ENCODE results near the gene IGFBP5. TPM values are rescaled to one million over a fixed set of nuclear protein-coding genes. Genes with fewer than 3 reads are reported as not detected.

IGFBP5 gene
- total RNA-seq, 2 experiments from 2014 or later, result 0.08 to 0.14 TPM

DNA sequence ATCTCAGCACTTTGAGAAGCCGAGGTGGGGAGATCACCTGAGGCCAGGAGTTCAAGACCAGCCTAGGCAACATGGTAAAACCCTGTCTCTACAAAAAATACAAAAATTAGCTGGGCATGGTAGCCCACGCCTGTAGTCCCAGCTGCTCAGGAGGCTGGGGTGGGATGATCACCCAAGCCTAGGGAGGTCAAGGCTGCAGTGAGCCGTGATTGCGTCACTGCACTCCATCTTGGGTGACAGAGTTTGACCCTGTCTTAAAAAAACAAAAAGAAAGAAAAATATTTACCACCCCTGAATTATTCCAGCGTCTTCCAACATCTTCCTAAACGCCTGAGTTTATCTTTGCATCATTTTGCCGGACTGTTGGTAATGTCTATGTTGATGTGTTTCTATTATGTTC is 6.2 kb upstream of the IGFBP5 start:
- H3K27ac Mint-ChIP-seq, result no peak overlapping the region
- H3K9me3 Mint-ChIP-seq, result no peaks in the 10 kb centered on the region
- peaks cover 5% of the 10 kb centered on the region for H3K27me3 Mint-ChIP-seq
- H3K4me1 Mint-ChIP-seq, result peaks cover 3% of the 10 kb centered on the region
- no peak overlapping the region for H3K4me3 Mint-ChIP-seq
- DNase-seq, result no peak
- POLR2A ChIA-PET, result no interaction called here
- ATAC-seq (ENCODE audit: low read depth), result no peak
- no peaks in the 10 kb centered on the region for H3K36me3 Mint-ChIP-seq

DNA sequence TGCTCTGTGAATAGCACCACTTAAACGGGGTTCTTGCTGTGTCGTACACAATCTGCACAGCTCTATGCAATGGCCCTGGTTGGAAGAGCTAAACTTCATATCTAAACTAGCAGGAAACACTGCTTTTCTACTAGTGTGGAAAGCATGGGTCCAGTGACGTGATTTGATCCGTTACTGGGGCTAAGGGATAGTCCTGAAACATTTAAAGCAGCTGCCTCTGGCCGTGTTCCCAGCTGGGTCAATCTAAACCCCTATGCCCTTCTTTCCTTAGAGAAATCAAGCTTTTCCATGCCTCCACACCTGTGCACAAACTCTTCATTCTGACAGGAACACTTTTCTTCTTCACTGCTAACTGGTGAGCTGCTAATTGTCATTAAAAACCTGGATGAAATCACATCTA is 5.4 kb upstream of the IGFBP5 start:
- no peak overlapping the region for H3K27ac Mint-ChIP-seq
- DNase-seq (no peak), ATAC-seq (ENCODE audit: low read depth) (no peak)
- peaks cover 6% of the 10 kb centered on the region for H3K4me1 Mint-ChIP-seq
- peaks cover 5% of the 10 kb centered on the region for H3K27me3 Mint-ChIP-seq
- H3K36me3 Mint-ChIP-seq, result no peaks in the 10 kb centered on the region
- H3K4me3 Mint-ChIP-seq, result no peak overlapping the region
- H3K9me3 Mint-ChIP-seq, result no peaks in the 10 kb centered on the region
- POLR2A ChIA-PET, result no interaction called here

GRCh38 chr2:216700088-216700567 is 4.8 kb upstream of the IGFBP5 start:
- DNase-seq (no peak), ATAC-seq (ENCODE audit: low read depth) (no peak)
- Mint-ChIP-seq H3K27ac (no peak overlapping the region), H3K9me3 (no peaks in the 10 kb centered on the region), H3K4me1 (peaks cover 6% of the 10 kb centered on the region), H3K36me3 (no peaks in the 10 kb centered on the region), H3K27me3 (peaks cover 5% of the 10 kb centered on the region), H3K4me3 (no peak overlapping the region)
- POLR2A ChIA-PET, result no interaction called here

DNA sequence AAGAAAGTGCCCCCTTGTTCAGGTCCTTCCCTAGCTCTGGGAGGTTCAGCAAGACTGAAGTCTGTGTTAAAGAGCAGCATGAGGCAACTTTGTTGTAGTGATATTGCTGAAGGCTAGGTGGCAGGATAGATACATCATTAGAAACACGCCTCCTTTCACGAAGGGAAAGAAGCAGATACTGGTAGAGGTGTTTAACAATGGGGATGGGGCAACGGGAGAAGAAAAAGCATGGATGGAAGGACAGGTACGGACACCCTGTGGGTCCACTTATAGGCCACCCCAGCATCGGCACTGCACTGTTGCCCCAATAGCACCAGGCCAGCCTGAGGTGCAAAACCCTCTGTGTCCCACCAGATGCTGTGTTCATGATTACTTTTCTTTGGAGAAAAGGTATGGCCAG is 3.5 kb upstream of the IGFBP5 start:
- H3K36me3 Mint-ChIP-seq, result no peaks in the 10 kb centered on the region
- no peak for DNase-seq
- H3K27me3 Mint-ChIP-seq, result peaks cover 9% of the 10 kb centered on the region
- no peaks in the 10 kb centered on the region for H3K9me3 Mint-ChIP-seq
- H3K27ac Mint-ChIP-seq, result no peak overlapping the region
- H3K4me3 Mint-ChIP-seq, result no peak overlapping the region
- peak; percentile 49 for ATAC-seq (ENCODE audit: low read depth)
- H3K4me1 Mint-ChIP-seq, result peaks cover 12% of the 10 kb centered on the region
- POLR2A ChIA-PET, result no interaction called here

DNA sequence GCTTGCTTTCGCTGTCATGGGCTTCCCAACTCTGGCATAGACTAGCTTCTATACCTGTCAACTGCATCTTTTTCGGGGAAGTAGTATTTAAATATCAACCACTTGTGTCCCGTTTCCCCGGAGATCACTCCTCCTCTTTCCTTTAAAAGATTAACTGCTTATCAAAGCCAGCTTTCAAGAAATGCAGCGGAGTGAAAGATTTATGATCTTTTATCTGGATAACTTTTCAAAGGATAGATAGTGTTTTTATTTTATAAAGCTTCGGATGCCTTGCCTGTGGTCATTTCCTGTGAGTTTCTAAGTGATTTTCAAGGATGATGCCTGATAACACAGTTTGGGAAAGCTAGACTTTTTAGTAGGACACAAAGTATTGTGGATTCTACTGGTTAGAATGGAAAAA is 2.9 kb upstream of the IGFBP5 start:
- peaks cover 16% of the 10 kb centered on the region for H3K4me1 Mint-ChIP-seq
- DNase-seq (no peak), ATAC-seq (ENCODE audit: low read depth) (no peak)
- POLR2A ChIA-PET, result no interaction called here
- H3K4me3 Mint-ChIP-seq, result no peak overlapping the region
- H3K9me3 Mint-ChIP-seq, result no peaks in the 10 kb centered on the region
- no peak overlapping the region for H3K27ac Mint-ChIP-seq
- no peaks in the 10 kb centered on the region for H3K36me3 Mint-ChIP-seq
- peaks cover 12% of the 10 kb centered on the region for H3K27me3 Mint-ChIP-seq

DNA sequence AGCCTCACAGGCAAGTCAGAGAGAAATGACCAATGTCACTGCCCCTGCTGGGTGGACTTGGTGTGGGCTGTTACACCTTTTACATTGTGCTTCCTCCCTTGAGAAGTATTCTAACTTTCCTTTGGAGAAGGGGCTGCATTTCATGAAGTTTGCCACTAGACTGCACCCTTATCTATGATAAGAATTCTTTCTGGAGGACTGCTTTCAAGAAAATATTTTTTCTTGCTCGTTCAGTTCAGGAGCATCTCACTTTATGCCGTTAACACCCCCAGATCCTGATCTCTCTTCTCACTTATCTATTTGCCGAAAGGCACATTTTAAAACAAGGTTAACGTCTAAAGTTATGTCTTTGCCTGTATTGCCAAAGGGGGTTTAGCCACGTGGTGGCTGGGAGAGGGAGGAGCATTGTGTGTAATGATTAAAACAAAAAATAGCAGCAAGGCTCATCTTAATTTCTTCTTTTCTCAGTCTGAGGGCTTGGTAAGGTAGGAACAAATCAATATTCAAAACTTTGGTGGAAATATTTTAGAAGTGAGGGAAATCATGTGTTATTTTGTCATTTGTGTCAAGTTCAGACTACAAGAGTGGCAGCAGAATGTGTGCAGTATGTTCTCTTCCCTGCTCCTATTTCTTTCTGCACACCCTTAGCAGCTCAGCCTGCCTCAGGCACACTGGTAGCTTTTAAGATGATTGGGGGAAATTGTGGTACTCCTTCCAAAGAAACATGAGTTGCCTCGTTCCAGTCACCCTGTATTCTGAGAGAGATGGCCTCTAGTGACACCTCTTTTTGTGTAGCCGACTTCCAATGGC is 1.6 kb upstream of the IGFBP5 start:
- Mint-ChIP-seq H3K27ac (no peak overlapping the region), H3K9me3 (no peaks in the 10 kb centered on the region), H3K36me3 (no peaks in the 10 kb centered on the region), H3K4me3 (no peak overlapping the region), H3K4me1 (peaks cover 23% of the 10 kb centered on the region), H3K27me3 (peaks cover 15% of the 10 kb centered on the region)
- ATAC-seq (ENCODE audit: low read depth) (no peak), DNase-seq (no peak)
- POLR2A ChIA-PET, result no interaction called here

GRCh38 chr2:216696321-216696720 is 972 bp upstream of the IGFBP5 start:
- DNase-seq (no peak), ATAC-seq (ENCODE audit: low read depth) (no peak)
- no peak overlapping the region for H3K4me3 Mint-ChIP-seq
- H3K9me3 Mint-ChIP-seq, result no peaks in the 10 kb centered on the region
- H3K4me1 Mint-ChIP-seq, result peaks cover 25% of the 10 kb centered on the region
- no peaks in the 10 kb centered on the region for H3K36me3 Mint-ChIP-seq
- POLR2A ChIA-PET, result no interaction called here
- H3K27ac Mint-ChIP-seq, result no peak overlapping the region
- H3K27me3 Mint-ChIP-seq, result peaks cover 18% of the 10 kb centered on the region

- H3K36me3 Mint-ChIP-seq, result no peaks in the 10 kb centered on the region
Measured at GRCh38 chr2:216694826-216695217, 527 bp downstream of the IGFBP5 start.

DNA sequence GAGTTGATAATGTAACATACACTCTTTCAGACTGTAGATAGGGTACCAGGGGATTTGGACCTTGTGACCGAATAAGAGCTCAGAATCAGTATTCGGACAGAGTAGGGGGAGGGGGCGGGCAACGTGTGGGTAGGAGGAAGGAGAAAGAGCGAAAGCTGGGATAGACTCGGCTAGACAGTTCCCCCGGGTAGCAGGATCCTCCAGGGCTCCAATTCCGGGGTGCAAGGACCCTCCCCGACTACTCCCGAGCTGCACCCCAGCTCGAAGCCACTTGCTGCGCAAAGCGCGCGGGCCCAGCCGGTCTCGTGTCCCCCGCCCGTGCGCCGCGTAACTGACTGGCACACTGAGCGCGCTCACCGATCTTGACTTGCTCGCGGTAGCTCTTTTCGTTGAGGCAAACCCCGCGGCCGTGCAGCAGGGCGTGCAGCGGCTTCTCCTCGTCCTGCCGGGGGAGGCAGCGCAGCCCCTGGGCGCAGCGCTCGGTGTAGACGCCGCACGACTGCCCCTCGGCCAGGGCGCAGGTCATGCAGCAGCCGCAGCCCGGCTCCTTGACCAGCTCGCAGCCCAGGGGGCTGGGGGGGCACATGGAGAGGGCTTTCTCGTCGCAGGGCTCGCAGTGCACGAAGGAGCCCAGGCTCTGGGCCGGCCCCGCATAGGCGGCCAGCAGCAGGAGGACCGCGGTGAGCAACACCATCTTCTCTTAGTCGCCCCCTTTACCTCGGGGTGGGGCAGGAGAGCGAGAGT is 1.1 kb downstream of the IGFBP5 start:
- Mint-ChIP-seq H3K27ac (peak overlapping the region; percentile 14), H3K4me3 (peak overlapping the region; percentile 88), H3K36me3 (no peaks in the 10 kb centered on the region), H3K9me3 (no peaks in the 10 kb centered on the region), H3K4me1 (peaks cover 27% of the 10 kb centered on the region), H3K27me3 (peaks cover 30% of the 10 kb centered on the region)
- POLR2A ChIA-PET, result interaction anchor here (0.6 to 1.1 kb wide), 4 partner anchors 88 to 743 kb away, joined by 3 to 6 read pairs (median 4); no protein-coding TSS in a partner anchor
- DNase-seq (peak; percentile 71), ATAC-seq (ENCODE audit: low read depth) (peak; percentile 42)

More at GRCh38 chr2:216694826-216695217, 527 bp downstream of the IGFBP5 start:
- Mint-ChIP-seq H3K27ac (no peak overlapping the region), H3K4me1 (peaks cover 27% of the 10 kb centered on the region), H3K4me3 (peak overlapping the region; percentile 88), H3K9me3 (no peaks in the 10 kb centered on the region), H3K27me3 (peaks cover 28% of the 10 kb centered on the region)
- ATAC-seq (ENCODE audit: low read depth) (no peak), DNase-seq (no peak)
- POLR2A ChIA-PET, result interaction anchor here (0.6 kb wide), 2 partner anchors 208 to 588 kb away, joined by 4 to 6 read pairs; no protein-coding TSS in a partner anchor

GRCh38 chr2:216693414-216694080 is 1.8 kb downstream of the IGFBP5 start:
- ATAC-seq (ENCODE audit: low read depth) (no peak), DNase-seq (no peak)
- POLR2A ChIA-PET, result interaction anchor here (0.5 to 1.3 kb wide), 6 partner anchors 87 to 817 kb away, joined by 3 to 4 read pairs (median 3); no protein-coding TSS in a partner anchor
- peaks cover 27% of the 10 kb centered on the region for H3K4me1 Mint-ChIP-seq
- peak overlapping the region; percentile 14 for H3K27ac Mint-ChIP-seq
- no peaks in the 10 kb centered on the region for H3K36me3 Mint-ChIP-seq
- H3K9me3 Mint-ChIP-seq, result no peaks in the 10 kb centered on the region
- peak overlapping the region; percentile 88 for H3K4me3 Mint-ChIP-seq
- H3K27me3 Mint-ChIP-seq, result peaks cover 30% of the 10 kb centered on the region

DNA sequence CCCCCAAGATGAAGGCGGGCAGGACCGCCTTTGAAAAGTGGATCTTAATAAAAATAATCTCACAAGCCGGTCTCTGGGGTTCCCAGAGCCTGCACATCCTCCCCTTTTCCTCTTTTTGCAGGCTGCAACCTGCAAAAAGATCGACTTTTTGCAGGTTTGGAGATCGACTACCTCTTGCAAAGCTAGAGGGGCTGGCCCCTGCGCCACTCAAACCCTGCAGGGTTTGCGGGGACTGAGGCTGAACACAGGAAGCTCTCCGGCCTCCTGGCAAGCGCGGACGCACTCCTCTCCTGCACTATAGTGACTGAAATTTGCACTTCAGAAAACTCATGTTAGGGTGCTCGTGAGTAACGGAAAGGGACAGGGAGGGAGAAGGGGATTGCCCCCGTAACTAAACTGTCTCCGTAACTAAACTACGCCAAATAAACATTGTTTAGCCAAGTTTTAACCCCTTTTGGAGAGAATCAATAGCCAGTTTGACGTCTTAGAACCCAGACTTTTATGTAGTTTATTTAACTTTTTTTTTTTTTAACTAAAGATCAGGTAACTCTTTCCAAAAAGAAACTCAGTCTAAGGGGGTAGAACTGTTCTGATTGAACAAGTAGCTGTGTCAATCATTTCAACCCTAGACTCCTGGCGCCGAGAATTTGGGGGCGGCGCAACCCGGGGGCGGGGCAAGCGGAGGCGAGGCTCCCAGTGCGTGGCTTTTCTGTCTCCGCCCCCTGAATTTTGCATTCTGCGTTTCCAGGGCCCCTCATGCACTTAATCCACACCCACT is 2.5 kb downstream of the IGFBP5 start:
- Mint-ChIP-seq H3K27ac (peak overlapping the region; percentile 88), H3K4me3 (peak overlapping the region; percentile 88)
- POLR2A ChIA-PET, result interaction anchor here (0.5 to 1.3 kb wide), 5 partner anchors 86 to 818 kb away, joined by 3 to 4 read pairs (median 3); no protein-coding TSS in a partner anchor

DNA sequence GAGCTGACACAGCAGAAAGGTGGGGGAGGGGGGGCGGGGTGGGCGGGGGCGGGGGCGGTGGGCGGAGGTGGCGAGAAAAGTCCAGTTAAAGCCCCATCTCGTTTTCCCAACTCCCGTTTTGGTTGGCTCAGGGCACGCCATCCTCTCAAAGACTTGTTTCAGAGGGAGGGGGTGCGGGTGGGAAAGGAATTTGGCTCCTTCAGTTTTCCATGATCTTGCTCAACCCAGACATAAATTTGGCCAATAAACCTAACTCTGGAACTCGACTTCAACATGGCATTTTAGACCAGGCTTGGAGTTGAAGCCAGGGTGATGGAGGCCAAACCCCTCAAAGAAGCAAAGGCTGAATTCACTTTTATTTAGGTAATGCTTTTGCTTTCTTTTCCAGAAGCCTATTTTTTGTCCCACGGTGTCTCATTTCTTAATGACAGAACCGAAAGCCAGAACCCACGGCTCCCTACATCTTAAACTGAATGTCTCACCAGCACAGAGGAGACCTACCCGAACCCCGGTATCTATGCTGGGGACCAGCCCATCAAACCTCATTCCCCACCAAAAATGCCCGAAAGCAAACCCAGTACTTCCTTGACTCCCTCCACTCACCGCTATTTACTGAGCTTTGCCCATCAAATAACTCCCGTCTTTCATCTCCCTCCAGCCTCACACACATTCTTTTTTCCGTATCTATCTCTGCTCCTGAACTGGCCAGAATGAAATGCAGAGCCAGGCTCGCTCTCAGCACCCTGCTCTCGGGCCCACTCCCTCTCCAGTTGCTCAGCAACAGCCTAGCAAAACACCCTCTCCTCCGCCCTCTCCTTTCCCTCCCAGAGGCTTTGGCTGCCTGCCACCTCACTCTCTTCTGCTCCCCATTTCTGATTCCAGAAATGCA is 4.3 kb downstream of the IGFBP5 start:
- H3K9me3 Mint-ChIP-seq, result no peaks in the 10 kb centered on the region

More for the DNA sequence above, 2.5 kb downstream of the IGFBP5 start:
- Mint-ChIP-seq H3K36me3 (no peaks in the 10 kb centered on the region), H3K4me1 (peaks cover 27% of the 10 kb centered on the region), H3K27me3 (peaks cover 30% of the 10 kb centered on the region), H3K9me3 (no peaks in the 10 kb centered on the region)
- ATAC-seq (ENCODE audit: low read depth) (peak; percentile 71), DNase-seq (peak; percentile 89)

More for the DNA sequence above, 4.3 kb downstream of the IGFBP5 start:
- POLR2A ChIA-PET, result interaction anchor here (0.6 kb wide), 1 partner anchor 85 kb away, joined by 4 read pairs; no protein-coding TSS in a partner anchor
- Mint-ChIP-seq H3K27me3 (peaks cover 34% of the 10 kb centered on the region), H3K4me3 (peak overlapping the region; percentile 59), H3K4me1 (peaks cover 21% of the 10 kb centered on the region), H3K36me3 (no peaks in the 10 kb centered on the region), H3K27ac (peak overlapping the region; percentile 36)
- DNase-seq, result no peak
- no peak for ATAC-seq (ENCODE audit: low read depth)
